ENCODE measurements around the gene TMEM43.

GRCh38 chr3:14142567-14143270, 17.9 kb downstream of the TMEM43 start:
- TF ChIP-seq POLR2A (IDR thresholded peaks at IDR 0.05; ENCODE audit: control extremely low read depth in 1 of 2, low read depth in 2 of 2, low read length in 2 of 2) (no peak), EZH2 (IDR thresholded peaks at IDR 0.05; ENCODE audit: low read depth, low read length, severe bottlenecking) (no peak), POLR2AphosphoS5 (IDR thresholded peaks at IDR 0.05; ENCODE audit: low read depth, low read length) (no peak), MAFK (IDR thresholded peaks at IDR 0.05; ENCODE audit: low read depth, low read length) (no peak), ZNF274 (IDR thresholded peaks at IDR 0.05; ENCODE audit: borderline replicate concordance, extremely low read depth, low read length) (no peak), CEBPB (IDR thresholded peaks at IDR 0.05; ENCODE audit: low read depth, low read length) (no peak), GTF2F1 (IDR thresholded peaks at IDR 0.05; ENCODE audit: borderline replicate concordance, low read depth, low read length) (no peak), EP300 (IDR thresholded peaks at IDR 0.05; ENCODE audit: borderline replicate concordance in 1 of 2, low read depth in 2 of 2, low read length in 2 of 2) (no peak), EGR1 (IDR thresholded peaks at IDR 0.05; ENCODE audit: borderline replicate concordance, low read depth, low read length) (no peak), CTCF (IDR thresholded peaks at IDR 0.05; ENCODE audit: control extremely low read depth in 1 of 3, insufficient read depth in 1 of 3, low read depth in 1 of 3, low read length in 3 of 3) (no peak), MAX (IDR thresholded peaks at IDR 0.05) (no peak), FOSL1 (IDR thresholded peaks at IDR 0.05; ENCODE audit: insufficient read depth, low read depth, low read length) (no peak)
